ENCODE measurements around the gene ZDHHC14.

DNA sequence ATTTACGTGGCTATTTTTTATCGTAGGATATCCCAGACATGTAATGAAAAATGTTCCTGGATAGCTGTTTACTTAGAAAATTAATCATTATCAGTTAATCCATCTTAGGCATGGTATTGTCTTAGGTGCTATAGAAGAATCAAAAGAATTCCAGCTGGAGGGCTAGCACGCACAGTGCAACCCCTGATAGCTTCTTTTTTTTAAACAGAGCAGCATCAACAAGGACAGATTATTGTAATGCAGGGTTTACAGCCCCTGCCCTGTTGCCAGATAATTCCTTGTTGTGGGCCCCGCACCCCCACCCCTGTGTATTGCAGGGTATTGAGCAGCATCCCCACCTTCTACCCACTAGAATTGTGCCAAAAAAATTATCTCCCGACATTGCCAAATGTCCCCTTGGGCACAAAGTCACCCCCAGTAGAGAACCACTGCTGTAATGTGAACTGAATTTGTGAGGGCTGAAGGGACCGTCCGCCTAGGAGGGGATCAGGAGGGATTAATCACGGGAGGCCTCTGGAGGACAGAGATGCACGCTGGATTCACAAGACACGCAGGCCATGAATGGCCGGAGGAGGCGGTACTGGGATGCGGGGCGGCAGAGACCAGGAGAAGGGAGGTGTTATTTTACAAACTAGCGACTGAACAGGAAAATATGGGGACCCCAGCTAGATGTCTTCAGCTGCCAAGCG is 174.6 kb downstream of the ZDHHC14 start:
- no peak for TF ChIP-seq POLR2A (IDR thresholded peaks at IDR 0.05; ENCODE audit: low read length)
- TF ChIP-seq GATA1 (IDR thresholded peaks at IDR 0.05; ENCODE audit: low read depth, low read length): no peak
